SK-N-SH (cell line): ENCODE results near the gene OBP2A.

ENCODE experiments used
- ELF1 ChIP-seq: IDR thresholded peaks from 2 replicates; pipeline ENCODE4 v1.4.0; 2012
- TAF1 ChIP-seq: IDR thresholded peaks from 2 replicates; pipeline ENCODE4 v1.6.1; 2012; ENCODE audit warnings: low read depth, mild to moderate bottlenecking, low read length, moderate library complexity, borderline replicate concordance
- YY1 ChIP-seq: IDR thresholded peaks from 2 replicates; pipeline ENCODE4 v1.4.0; 2012; ENCODE audit warnings: low read depth, mild to moderate bottlenecking
- TF ChIP-seq, protein P1 (sequence below): IDR thresholded peaks from 2 replicates; pipeline ENCODE4 v1.4.0; 2012; ENCODE audit warnings: low read depth, borderline replicate concordance
- TF ChIP-seq, protein P2 (sequence below): fragments of 200-600 bp; sonication (generic); IDR thresholded peaks from 2 replicates; pipeline ENCODE4 v1.6.1; 2017; ENCODE audit warnings: antibody characterized with exemption, mild to moderate bottlenecking, moderate library complexity
- TF ChIP-seq, protein P3 (sequence below): IDR thresholded peaks from 2 replicates; pipeline ENCODE4 v1.6.1; 2012; ENCODE audit warnings: mild to moderate bottlenecking, low read depth, low read length, moderate library complexity

DNA sequence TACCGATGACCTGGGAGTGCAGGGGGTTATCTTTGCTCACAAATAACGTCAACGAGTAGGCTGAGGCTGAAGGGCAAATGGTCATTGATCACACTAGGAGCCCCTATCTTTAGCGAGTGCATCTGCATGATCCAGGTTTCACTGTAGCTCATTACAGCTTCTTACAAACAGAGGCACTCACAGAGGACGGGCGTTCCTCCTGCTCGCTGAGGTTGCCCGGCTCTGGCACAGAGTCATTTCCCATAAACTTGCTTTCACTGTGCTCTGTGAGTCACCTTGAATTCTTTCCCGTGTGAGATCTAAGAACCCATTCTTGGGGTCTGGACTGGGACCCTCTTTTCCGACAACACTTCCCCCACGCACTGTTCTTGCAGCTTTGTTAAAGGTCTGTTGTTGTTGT lies 13.7 kb downstream of the OBP2A start:
- TF ChIP-seq, protein P1, sequence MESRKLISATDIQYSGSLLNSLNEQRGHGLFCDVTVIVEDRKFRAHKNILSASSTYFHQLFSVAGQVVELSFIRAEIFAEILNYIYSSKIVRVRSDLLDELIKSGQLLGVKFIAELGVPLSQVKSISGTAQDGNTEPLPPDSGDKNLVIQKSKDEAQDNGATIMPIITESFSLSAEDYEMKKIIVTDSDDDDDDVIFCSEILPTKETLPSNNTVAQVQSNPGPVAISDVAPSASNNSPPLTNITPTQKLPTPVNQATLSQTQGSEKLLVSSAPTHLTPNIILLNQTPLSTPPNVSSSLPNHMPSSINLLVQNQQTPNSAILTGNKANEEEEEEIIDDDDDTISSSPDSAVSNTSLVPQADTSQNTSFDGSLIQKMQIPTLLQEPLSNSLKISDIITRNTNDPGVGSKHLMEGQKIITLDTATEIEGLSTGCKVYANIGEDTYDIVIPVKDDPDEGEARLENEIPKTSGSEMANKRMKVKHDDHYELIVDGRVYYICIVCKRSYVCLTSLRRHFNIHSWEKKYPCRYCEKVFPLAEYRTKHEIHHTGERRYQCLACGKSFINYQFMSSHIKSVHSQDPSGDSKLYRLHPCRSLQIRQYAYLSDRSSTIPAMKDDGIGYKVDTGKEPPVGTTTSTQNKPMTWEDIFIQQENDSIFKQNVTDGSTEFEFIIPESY: no peak
- TF ChIP-seq YY1 (no peak), ELF1 (no peak), TAF1 (no peak)
- TF ChIP-seq, protein P2, sequence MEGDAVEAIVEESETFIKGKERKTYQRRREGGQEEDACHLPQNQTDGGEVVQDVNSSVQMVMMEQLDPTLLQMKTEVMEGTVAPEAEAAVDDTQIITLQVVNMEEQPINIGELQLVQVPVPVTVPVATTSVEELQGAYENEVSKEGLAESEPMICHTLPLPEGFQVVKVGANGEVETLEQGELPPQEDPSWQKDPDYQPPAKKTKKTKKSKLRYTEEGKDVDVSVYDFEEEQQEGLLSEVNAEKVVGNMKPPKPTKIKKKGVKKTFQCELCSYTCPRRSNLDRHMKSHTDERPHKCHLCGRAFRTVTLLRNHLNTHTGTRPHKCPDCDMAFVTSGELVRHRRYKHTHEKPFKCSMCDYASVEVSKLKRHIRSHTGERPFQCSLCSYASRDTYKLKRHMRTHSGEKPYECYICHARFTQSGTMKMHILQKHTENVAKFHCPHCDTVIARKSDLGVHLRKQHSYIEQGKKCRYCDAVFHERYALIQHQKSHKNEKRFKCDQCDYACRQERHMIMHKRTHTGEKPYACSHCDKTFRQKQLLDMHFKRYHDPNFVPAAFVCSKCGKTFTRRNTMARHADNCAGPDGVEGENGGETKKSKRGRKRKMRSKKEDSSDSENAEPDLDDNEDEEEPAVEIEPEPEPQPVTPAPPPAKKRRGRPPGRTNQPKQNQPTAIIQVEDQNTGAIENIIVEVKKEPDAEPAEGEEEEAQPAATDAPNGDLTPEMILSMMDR: no peak
- TF ChIP-seq, protein P3, sequence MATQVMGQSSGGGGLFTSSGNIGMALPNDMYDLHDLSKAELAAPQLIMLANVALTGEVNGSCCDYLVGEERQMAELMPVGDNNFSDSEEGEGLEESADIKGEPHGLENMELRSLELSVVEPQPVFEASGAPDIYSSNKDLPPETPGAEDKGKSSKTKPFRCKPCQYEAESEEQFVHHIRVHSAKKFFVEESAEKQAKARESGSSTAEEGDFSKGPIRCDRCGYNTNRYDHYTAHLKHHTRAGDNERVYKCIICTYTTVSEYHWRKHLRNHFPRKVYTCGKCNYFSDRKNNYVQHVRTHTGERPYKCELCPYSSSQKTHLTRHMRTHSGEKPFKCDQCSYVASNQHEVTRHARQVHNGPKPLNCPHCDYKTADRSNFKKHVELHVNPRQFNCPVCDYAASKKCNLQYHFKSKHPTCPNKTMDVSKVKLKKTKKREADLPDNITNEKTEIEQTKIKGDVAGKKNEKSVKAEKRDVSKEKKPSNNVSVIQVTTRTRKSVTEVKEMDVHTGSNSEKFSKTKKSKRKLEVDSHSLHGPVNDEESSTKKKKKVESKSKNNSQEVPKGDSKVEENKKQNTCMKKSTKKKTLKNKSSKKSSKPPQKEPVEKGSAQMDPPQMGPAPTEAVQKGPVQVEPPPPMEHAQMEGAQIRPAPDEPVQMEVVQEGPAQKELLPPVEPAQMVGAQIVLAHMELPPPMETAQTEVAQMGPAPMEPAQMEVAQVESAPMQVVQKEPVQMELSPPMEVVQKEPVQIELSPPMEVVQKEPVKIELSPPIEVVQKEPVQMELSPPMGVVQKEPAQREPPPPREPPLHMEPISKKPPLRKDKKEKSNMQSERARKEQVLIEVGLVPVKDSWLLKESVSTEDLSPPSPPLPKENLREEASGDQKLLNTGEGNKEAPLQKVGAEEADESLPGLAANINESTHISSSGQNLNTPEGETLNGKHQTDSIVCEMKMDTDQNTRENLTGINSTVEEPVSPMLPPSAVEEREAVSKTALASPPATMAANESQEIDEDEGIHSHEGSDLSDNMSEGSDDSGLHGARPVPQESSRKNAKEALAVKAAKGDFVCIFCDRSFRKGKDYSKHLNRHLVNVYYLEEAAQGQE: no peak
